Measurements from ENCODE around the gene ETV6.
A peak's percentile ranks its signal among the peaks of the same experiment; 100 is the strongest.
"Not testable (repeated sequence)": the region's sequence is repeated elsewhere in the genome, so short reads cannot be mapped to it uniquely, and the experiment has no call there.

The ETV6 gene

DNA sequence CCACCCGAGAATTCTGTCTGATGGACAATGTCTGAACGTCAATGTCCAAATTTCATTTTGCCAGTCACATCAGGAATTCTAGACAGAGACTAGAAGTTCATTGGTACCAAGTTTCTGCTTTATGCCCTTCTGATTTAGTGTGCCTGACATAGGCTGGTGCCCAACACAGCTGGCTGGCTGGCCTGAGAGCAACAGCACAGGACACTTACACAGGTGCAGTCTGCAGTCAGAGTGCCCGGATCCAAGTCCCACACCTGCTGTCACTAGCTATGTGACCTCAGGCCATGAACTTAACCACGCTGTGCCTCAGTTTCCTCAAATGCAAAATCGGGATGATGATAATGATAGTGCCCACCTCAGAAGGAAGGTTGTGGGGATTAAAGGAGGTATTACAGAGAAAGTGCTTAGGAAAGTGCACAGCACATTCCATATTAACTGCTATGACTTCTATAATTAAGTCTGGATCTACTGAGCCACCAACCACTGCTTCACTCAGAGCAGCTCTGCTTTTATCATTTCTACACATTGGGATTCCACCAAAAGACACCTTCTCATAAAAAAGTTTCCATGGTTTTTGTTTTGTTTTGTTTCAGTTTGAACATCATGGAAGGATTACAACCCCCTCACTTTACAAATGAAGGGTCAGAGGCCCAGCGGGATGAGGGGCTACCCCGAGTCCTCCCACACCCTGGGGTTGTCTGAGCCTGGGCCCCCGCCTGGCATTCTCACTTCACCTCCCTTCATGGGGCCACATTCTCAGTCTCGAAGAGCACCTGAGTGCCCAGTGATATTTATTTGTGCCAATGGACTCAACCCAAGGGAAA, 252.4 kb downstream of the ETV6 start:
- peak overlapping the region; percentile 24 for H3K4me3 Mint-ChIP-seq
- no peaks in the 10 kb centered on the region for H3K27me3 Mint-ChIP-seq
- H3K9me3 Mint-ChIP-seq, result peaks cover 6% of the 10 kb centered on the region
- H3K27ac Mint-ChIP-seq, result no peak overlapping the region
- H3K36me3 Mint-ChIP-seq, result peaks cover 5% of the 10 kb centered on the region
- H3K4me1 Mint-ChIP-seq, result peaks cover 35% of the 10 kb centered on the region

DNA sequence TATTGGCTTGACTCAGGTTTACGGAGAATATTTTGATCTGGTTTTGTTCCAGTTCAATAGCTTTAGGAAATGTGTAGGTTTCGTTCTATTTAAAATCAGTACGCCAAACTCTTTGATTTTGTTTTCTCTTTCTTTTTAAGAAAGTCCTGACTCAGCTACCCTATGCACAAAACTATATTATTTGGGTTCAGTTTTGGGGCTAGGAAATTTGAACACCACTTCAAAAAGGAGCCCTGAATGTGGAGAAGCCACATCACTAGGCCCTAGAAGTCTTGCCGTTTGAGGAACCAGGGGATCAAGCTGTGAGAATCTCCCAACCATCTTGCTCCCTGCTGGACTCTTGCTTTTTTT, 253.0 kb downstream of the ETV6 start:
- peak overlapping the region; percentile 24 for H3K4me3 Mint-ChIP-seq

DNA sequence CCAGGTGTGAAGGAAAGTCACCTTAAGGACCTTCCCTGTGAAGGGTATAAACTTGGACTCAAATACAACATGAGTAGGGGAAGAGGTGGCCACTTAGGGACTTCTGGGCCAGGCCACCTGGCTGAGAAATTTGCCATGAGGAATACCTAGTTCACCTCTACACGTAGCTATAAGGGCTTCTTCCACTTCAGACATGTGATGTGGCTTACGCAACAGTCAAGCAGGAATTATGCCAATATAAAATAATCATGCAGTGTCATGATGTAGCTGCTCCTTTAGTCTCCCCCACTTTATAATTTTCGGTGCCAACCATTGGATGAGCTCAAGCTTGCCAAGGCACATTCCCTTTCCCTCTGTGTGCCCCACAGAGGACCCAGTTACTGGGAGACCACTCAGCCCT, 254.7 kb downstream of the ETV6 start:
- peaks cover 11% of the 10 kb centered on the region for H3K36me3 Mint-ChIP-seq

More for the DNA sequence above, 253.0 kb downstream of the ETV6 start:
- Mint-ChIP-seq H3K4me1 (peaks cover 35% of the 10 kb centered on the region), H3K27me3 (no peaks in the 10 kb centered on the region), H3K36me3 (peaks cover 6% of the 10 kb centered on the region), H3K9me3 (peaks cover 10% of the 10 kb centered on the region), H3K27ac (no peak overlapping the region)

GRCh38 chr12:11905534-11905933, 256.1 kb downstream of the ETV6 start:
- no peak overlapping the region for H3K27ac Mint-ChIP-seq
- no peaks in the 10 kb centered on the region for H3K27me3 Mint-ChIP-seq
- H3K36me3 Mint-ChIP-seq, result peaks cover 14% of the 10 kb centered on the region
- H3K4me3 Mint-ChIP-seq, result no peak overlapping the region
- peaks cover 19% of the 10 kb centered on the region for H3K9me3 Mint-ChIP-seq
- H3K4me1 Mint-ChIP-seq, result peaks cover 35% of the 10 kb centered on the region

More for the DNA sequence above, 254.7 kb downstream of the ETV6 start:
- Mint-ChIP-seq H3K27ac (no peak overlapping the region), H3K4me1 (peaks cover 35% of the 10 kb centered on the region), H3K27me3 (no peaks in the 10 kb centered on the region), H3K4me3 (no peak overlapping the region), H3K9me3 (peaks cover 14% of the 10 kb centered on the region)

DNA sequence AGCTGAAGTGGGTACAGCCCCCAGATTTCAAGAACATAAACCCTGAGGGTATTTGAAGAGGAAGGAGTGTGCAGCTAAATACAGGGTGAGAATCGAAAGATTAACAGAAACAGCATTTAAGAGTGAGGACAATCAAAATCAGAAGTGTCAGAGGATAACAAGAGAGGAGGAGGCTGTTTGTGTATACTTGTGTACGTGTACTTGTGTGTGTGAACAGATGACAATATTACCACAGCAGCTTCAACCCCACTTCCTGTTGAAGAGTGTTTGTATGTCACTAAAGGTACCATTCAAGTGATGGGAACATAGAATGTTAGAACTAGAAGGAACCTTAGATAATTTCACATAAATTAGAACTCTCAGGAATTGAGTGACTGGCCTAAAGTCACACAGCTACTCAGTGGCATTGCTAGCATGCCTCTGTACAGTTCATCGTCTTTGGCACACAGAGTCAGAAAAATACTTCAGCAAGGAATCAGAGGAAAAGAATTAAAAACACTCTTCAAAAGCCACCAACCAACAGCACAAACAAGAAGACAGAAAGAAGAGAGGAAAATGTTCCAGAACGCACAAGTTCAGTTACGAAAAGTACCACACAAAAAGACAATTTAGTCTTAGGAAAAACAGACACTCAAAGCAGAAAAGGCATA, 256.9 kb downstream of the ETV6 start:
- Mint-ChIP-seq H3K27ac (no peak overlapping the region), H3K36me3 (peaks cover 14% of the 10 kb centered on the region), H3K4me3 (no peak overlapping the region), H3K9me3 (peaks cover 20% of the 10 kb centered on the region), H3K27me3 (no peaks in the 10 kb centered on the region), H3K4me1 (peaks cover 35% of the 10 kb centered on the region)

DNA sequence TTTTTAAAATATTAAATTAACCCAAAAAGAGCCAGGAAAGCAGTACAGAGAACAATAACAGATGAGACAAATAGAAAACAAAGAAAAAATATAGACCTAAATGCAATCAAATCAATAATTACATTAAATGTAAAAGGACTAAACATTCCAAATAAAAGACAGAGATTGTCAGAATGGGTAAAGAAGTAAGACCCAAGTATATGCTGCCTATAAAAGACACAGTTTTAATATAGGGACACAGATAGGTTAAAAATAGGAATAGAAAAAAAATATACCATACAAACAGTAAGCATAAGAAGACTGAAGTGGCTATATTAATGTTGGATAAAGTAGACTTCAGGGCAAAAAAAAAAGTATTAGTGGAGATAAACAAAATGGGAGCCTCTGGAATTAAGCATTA, 258.2 kb downstream of the ETV6 start:
- Mint-ChIP-seq H3K27ac (peak overlapping the region; percentile 31), H3K36me3 (peaks cover 17% of the 10 kb centered on the region), H3K27me3 (no peaks in the 10 kb centered on the region), H3K4me1 (peaks cover 25% of the 10 kb centered on the region), H3K4me3 (no peak overlapping the region), H3K9me3 (peaks cover 26% of the 10 kb centered on the region)

DNA sequence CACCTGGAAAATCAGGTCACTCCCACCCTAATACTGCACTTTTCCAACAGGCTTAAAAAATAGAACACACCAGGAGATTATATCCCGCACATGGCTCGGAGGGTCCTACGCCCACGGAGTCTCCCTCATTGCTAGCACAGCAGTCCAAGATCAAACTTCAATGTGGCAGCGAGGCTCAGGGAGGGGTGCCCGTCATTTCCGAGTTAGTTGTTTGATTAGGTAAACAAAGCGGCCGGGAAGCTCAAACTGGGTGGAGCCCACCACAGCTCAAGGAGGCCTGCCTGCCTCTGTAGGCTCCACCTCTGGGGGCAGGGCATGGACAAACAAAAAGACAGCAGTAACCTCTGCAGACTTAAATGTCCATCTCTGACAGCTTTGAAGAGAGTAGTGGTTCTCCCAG, 259.9 kb downstream of the ETV6 start:
- Mint-ChIP-seq H3K4me1 (peaks cover 15% of the 10 kb centered on the region), H3K9me3 (peaks cover 26% of the 10 kb centered on the region), H3K36me3 (peaks cover 17% of the 10 kb centered on the region)
- H3K27ac Mint-ChIP-seq, H3K4me3 Mint-ChIP-seq, H3K27me3 Mint-ChIP-seq: not testable (repeated sequence)

DNA sequence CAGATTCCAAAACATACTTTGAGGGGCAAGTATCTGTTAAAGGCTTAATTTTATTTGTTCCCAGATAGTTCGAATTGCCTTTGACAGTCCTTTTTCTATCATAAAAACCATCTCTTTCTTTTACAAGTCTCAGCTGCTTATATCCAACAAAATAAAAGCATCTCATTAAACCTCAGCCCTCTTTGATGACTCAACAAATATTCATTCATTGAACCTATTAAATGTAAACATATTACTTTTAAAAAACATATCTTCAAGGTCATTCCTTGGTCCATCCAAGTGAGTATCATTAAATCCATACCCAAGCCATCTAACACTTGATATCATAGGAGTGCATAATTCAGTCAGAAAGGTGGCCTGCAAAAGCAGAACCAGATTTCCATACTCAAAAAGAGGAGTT, 266.6 kb downstream of the ETV6 start:
- H3K36me3 Mint-ChIP-seq, result peaks cover 3% of the 10 kb centered on the region
- H3K27ac Mint-ChIP-seq, result no peak overlapping the region
- H3K27me3 Mint-ChIP-seq, result no peaks in the 10 kb centered on the region
- H3K9me3 Mint-ChIP-seq, result peaks cover 5% of the 10 kb centered on the region
- H3K4me3 Mint-ChIP-seq, result no peak overlapping the region
- H3K4me1 Mint-ChIP-seq, result no peaks in the 10 kb centered on the region

DNA sequence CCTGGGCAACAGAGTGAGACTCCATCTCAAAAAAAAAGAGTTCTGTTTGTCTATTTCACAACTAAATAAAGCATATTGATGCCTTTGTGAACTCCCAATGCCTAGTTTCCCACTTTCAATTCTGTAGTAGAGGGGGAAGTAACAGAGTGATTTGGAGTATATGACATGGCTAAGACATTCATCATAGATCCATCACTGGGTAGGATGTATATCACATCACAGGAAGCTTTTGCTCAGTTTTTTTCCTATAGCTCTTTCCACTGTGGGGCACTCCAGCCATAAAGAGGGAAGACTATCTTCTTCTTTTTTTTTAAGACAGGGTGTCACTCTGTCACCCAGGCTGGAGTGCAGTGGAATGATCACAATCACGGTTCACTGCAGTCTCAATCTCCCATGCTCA, 267.3 kb downstream of the ETV6 start:
- no peak overlapping the region for H3K4me3 Mint-ChIP-seq
- H3K27ac Mint-ChIP-seq, result no peak overlapping the region
- peaks cover 5% of the 10 kb centered on the region for H3K9me3 Mint-ChIP-seq
- H3K27me3 Mint-ChIP-seq, result no peaks in the 10 kb centered on the region
- peaks cover 2% of the 10 kb centered on the region for H3K36me3 Mint-ChIP-seq
- H3K4me1 Mint-ChIP-seq, result no peaks in the 10 kb centered on the region

- Mint-ChIP-seq H3K27me3 (no peaks in the 10 kb centered on the region), H3K27ac (no peak overlapping the region), H3K4me1 (peaks cover 6% of the 10 kb centered on the region), H3K36me3 (no peaks in the 10 kb centered on the region), H3K4me3 (no peak overlapping the region), H3K9me3 (no peaks in the 10 kb centered on the region)
Measured at GRCh38 chr12:11917501-11917900, 268.0 kb downstream of the ETV6 start.

- Mint-ChIP-seq H3K27ac (no peak overlapping the region), H3K4me1 (peaks cover 7% of the 10 kb centered on the region), H3K36me3 (no peaks in the 10 kb centered on the region), H3K9me3 (no peaks in the 10 kb centered on the region), H3K4me3 (no peak overlapping the region), H3K27me3 (no peaks in the 10 kb centered on the region)
Measured at GRCh38 chr12:11920231-11920630, 270.8 kb downstream of the ETV6 start.

- no peak overlapping the region for H3K27ac Mint-ChIP-seq
- peaks cover 7% of the 10 kb centered on the region for H3K4me1 Mint-ChIP-seq
- no peak overlapping the region for H3K4me3 Mint-ChIP-seq
- no peaks in the 10 kb centered on the region for H3K9me3 Mint-ChIP-seq
- no peaks in the 10 kb centered on the region for H3K27me3 Mint-ChIP-seq
- no peaks in the 10 kb centered on the region for H3K36me3 Mint-ChIP-seq
Measured at GRCh38 chr12:11922361-11922760, 272.9 kb downstream of the ETV6 start.

- no peaks in the 10 kb centered on the region for H3K27me3 Mint-ChIP-seq
- H3K27ac Mint-ChIP-seq, result no peak overlapping the region
- no peaks in the 10 kb centered on the region for H3K36me3 Mint-ChIP-seq
- H3K4me3 Mint-ChIP-seq, result no peak overlapping the region
- H3K4me1 Mint-ChIP-seq, result peaks cover 7% of the 10 kb centered on the region
- H3K9me3 Mint-ChIP-seq, result no peaks in the 10 kb centered on the region
Measured at GRCh38 chr12:11923067-11923466, 273.6 kb downstream of the ETV6 start.

DNA sequence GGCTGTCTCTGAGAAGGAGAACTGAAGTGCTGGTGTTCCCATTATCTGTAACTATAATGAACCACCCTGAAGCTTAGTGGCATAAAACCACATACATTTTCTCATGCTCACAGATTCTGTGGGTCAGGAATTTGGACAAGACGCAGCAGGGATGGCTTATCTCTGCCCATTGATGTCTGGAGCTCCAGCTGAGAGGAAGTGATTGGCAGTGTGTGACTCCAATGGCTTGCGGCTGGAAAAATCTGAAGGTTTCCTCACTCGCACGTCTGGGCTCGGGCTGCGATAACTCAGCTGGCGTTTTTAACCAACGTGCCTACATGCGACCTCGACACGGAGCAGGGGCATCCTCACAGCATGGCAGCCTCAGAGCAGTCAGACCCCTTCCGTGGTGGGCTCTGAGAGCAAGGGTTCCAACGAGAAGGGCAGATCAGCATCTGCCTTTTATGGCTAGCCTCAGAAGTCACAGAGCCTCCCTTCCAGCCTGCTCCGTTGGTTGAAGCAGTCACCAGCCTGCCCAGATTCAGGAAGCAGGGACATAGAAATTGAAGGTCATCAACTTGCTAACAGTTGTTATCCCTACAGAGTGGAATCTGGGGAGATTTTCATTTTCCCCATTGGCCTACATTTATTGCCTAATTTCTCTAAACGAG, 277.9 kb downstream of the ETV6 start:
- no peaks in the 10 kb centered on the region for H3K27me3 Mint-ChIP-seq
- peaks cover 2% of the 10 kb centered on the region for H3K4me1 Mint-ChIP-seq
- H3K4me3 Mint-ChIP-seq, result no peak overlapping the region
- no peaks in the 10 kb centered on the region for H3K36me3 Mint-ChIP-seq
- no peak overlapping the region for H3K27ac Mint-ChIP-seq
- no peaks in the 10 kb centered on the region for H3K9me3 Mint-ChIP-seq

DNA sequence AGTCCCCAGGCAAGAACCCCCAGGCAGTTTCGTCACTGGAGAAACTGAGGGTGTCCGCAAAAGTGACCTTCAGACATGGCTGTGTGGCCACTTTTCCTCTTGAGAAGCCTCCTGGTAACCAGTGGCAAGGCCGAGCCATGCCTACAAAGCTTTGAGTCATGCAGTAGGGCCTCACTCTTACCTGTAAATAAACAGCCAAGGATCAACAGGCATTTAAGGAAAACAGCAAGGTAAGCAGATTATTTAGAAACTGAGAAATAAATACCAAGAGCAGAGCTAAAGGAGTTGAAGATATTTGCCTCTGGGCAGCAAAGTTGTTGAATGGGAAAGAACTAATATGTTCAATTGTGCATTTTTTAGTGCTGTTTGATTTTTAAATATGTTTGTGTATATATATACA, 280.2 kb downstream of the ETV6 start:
- H3K4me3 Mint-ChIP-seq, result no peak overlapping the region
- no peak overlapping the region for H3K27ac Mint-ChIP-seq
- H3K4me1 Mint-ChIP-seq, result no peaks in the 10 kb centered on the region
- no peaks in the 10 kb centered on the region for H3K36me3 Mint-ChIP-seq
- no peaks in the 10 kb centered on the region for H3K9me3 Mint-ChIP-seq
- no peaks in the 10 kb centered on the region for H3K27me3 Mint-ChIP-seq

GRCh38 chr12:11939223-11939622, 289.7 kb downstream of the ETV6 start:
- Mint-ChIP-seq H3K4me1 (no peaks in the 10 kb centered on the region), H3K27me3 (no peaks in the 10 kb centered on the region), H3K4me3 (no peak overlapping the region), H3K36me3 (no peaks in the 10 kb centered on the region), H3K27ac (no peak overlapping the region), H3K9me3 (no peaks in the 10 kb centered on the region)

All from activated naive CD4-positive, alpha-beta T cell treated with anti-CD3 and anti-CD28 coated beads, Interleukin-2, amount 50 U/mL, for 24 hours (primary cell).